Activated naive CD4-positive, alpha-beta T cell (primary cell): Measurements from ENCODE around the gene ZNF777.

Source experiments
- DNase-seq, 4 experiments: peaks; one replicate each; lab custom pipeline; 2025; lab: John Stamatoyannopoulos, UW

ZNF777 gene

DNA sequence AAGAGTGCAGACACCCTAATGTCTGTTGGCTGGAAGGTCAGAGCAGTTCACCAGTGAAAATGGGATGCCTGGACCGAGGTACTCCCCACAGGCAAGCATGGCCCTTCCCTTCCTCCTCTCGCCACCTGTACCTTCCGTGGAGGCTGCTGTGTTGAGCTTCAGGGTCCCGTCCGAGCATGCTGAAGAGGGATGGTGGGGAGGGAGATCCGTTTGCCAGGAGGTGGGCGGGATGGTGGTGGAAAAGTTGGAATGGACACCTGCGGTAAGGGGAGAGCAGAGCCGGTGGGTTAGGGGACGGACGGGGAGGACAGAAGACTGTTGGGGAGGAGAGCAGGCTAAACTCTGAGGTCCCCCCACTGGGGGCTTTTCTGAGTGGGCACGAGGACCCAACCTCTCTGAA, 15.9 kb upstream of the ZNF777 start:
- no peak for DNase-seq

DNA sequence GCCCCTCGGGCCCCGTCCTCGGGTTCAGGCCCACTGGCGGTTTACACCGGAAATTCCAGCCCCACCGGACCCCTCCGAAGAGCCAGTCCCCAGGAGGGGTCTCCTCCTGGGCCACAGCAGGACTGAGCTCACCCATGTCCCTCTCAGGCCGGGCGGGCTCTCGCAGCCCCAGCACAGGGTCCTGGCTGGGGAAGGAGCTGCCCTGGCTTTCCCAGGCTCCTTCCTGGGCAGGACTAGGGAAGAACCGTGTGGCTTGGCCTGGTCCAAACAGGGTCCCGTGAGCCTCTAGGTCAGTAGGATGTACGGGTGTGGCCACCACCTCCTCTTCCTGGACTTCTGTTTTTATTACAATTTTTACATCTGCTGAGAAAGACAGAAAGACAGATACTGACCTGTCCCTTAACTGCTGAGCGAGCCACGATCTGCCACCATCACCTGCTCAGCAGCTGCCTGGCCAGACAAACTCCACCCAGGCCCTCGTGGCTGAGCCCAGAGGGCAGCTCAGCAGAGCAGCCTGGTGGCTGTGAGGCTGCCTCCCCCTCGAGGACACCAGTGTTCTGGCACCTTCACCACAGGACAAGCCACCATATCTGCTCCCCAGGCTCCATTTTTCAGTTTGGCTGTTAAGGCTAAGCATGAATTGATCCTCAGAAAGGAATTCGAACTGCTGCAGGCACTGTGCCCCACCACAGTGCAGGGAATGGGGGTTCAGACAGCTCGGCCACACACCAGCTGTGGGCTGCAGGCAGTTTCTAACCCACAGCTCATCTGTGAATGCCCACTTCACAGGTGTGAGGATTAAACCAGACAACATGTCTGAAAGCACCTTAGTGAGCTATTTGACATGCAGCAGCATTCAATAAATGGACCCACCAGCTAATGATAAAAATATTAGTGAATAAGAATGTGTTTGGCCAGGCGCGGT, 14.5 kb upstream of the ZNF777 start:
- DNase-seq, result no peak

DNA sequence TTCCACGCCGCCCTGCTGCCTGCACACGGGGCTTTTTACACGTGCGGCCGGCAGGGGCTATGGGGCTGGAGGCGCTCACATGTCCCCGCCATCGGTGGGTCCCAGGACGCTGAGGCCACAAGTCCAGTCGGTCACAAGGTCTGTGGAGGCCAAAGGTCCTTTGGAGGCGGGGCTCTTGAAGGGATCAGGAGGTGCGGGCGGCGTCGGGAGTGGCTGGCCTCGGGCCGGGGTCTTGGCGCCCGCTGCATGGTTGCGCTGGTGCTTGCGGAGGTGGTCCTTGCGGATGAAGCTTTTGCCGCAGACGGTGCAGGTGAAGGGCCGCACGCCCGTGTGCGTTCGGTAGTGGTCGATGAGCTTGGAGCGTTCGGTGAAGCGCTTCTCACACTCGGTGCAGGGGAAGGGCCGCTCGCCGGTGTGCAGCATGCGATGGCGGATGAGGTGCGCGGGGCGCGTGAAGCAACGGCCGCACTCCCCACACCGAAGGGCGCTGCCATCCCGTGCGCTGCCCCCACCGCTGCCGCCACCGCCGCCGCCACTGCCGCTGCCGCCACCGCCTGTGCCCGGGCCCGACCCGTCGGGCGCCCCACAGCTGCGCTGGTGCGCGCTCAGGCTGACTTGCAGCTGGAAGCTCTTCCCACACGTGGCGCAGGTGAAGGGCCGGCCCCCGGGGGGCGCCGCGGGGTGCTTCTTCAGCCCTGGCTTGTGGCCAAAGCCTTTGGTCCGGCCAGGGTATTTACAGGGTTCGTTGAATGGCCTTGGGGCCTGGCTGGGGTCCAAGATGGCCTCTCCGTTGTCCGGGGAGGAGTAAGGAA, 13.7 kb upstream of the ZNF777 start:
- DNase-seq, result no peak

DNA sequence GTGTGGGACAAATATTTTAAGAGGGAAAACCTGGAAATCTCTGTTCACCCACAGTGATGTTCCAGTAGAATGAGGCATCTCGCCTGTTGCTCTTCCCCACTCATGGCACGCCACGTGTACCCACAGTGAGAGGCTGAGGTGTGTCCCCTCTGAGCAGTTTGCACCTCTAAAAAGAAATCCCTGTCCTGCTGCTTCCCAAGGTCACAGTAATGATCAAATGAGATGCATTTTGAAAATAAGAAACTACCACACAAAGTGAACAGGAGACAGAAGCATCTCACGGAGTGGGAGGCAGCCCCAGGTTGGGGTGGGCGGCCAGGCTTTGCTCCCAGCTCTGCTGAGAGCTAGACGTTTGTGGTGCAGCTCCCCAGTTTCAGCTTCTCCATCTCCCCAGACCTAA, 12.4 kb upstream of the ZNF777 start:
- no peak for DNase-seq

DNA sequence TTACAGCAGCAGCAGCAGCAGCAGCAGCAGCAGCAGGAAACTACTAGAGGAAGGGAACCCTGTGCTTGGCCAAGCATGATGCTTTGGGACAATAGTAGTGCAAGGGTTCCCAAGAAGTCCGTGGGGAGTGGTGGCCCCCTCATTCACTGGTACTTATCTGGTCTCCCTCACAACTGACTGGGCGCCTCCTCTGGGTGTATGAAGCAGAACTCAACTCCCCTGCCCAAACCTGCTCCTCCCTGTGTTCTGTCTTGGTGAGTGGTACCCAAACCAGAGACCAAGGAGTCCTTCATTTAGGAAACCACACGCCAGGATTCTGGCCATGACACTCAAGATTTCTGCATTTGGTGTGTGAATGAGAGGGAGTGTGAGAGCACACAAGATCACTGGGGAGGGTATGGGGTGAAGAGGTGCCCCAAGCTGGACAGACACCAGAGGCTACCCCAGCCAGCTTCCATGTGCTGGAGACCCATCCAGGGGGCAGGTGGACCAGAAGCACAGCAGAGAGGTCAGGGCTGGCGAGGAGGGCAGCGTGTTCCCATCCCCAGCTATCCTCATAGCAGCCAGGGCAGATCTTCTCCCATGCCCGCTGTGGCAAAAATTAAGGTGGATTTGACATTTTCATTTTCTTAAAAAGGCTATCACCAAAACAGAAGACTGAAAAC, 10.6 kb upstream of the ZNF777 start:
- no peak for DNase-seq

DNA sequence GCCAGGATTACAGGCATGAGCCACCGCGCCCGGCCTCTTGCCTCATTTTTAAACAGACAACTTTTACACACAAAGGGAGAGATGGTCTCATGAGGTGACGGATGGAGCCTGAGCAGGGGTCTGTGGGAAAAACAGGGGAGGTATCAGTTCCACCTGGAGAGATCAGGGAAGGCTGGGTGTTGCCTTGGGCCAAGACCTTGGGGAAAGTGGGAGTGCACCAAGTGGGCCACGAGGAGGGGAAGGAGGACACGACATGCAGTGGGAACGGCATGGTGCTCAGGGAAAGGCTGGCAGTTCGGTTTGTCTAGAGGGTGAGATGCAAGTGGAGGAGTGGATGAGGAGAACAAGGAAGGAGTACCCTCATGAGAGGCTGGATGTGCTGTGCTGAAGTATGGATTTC, 8.9 kb upstream of the ZNF777 start:
- no peak for DNase-seq

DNA sequence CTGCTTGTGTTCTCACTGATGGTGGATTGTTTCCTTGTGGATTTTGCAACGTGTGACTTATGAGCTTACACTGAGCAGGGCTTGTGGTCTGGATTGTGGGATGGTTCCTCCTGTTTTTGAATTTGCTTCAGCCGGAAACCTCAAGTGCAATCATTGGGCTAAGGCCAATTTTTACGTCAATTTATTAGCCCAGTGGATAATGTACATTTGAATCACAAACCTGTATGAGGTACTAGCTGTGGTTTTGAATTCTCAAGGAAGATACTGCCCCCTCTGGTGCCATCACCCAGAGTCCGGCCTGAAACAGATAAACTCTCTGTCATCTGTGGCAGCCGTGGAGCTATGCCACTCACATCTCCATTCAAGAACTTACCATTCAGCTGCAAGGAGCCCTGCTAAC, 7.3 kb upstream of the ZNF777 start:
- no peak for DNase-seq

DNA sequence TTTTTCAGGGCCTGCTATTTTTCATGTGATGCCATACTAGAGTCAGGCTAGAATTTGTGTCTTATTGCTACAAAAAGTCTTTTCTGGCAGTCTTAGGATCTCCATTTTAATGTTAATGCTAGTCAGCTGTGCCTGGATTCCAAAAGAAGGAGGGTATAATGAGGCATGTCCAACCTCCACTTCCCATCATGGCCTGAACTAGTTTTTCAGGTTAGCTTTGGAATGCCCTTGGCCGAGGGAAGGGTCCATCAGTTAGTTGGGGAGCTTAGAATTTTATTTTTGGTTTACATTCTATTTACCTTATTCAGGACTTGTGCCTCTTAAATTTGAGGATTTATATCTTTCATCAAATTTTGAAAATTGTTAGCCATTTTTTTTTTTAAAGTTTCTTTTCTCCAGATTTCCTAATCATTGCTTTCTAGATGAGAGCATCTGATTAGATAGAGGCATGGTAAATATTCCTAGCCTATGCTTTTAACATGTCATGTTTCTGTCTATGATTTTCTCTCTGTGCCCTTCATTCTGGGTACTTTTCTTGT, 6.5 kb upstream of the ZNF777 start:
- DNase-seq, result no peak

DNA sequence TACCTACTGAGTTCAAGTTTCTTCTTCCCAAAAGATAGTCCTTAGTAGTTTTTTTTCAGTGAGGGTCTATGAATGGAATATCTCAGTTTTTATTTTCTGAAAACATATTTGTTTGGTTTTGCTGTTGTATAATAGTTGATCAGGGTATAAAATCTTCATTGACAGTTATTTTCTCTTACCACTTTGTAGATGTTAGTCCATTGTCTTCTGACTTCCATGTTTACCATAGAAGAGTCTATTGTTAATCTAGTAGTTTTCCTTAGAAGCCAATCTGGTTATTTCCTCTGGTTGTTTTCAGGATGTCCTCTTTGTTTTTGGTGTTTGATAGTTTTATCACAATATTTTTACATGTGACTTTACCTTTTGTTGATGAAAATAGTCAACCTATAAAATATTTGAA, 5.5 kb upstream of the ZNF777 start:
- DNase-seq, result no peak

DNA sequence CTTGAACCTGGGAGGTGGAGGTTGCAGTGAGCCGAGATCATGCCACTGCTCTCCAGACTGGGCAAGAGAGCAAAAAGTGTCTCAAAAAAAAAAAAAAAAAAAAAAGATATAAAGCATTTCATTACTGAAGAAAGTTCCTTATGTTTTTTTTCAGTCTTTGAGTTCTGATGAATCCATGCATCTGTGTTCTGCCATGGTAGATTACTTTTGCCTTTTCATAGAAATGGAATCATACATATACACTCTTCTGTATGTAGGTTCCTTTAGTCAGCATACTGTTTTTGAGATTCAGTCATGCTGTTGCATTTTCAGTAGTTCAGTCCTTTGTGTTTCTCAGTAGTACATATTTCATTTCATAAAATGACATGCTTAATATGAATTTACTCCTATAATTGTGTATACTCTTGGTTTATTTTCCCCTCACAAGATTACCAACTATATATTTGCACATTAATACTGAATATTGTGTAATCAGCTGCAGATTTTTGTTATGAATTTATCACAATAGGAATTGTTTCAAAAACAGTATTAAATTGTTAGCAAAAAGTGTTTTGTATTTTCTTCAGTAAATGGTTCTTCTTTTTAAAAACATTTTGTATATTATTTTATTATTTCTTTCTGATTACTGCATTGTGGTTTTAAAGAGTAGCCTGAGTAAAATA, 2.8 kb upstream of the ZNF777 start:
- DNase-seq, result no peak

DNA sequence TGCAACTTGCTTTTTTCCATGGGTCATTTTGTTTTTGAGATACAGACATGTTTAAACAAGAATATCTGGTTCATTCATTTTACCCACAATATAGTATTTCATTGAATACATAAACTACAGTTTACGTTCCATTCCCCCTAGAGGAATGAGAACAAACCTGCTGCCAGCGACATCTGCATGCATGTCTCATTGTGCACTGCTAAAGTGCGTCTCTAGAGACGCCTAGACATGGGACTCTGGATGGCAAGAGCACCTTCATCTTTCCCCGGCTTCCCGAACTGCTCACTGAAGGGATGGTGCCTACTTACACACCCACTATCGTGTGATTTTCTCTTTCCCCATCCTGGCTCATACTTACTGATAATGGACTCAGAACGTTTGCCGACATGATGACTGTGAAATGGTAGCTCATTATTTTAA, 1.2 kb upstream of the ZNF777 start:
- no peak for DNase-seq

DNA sequence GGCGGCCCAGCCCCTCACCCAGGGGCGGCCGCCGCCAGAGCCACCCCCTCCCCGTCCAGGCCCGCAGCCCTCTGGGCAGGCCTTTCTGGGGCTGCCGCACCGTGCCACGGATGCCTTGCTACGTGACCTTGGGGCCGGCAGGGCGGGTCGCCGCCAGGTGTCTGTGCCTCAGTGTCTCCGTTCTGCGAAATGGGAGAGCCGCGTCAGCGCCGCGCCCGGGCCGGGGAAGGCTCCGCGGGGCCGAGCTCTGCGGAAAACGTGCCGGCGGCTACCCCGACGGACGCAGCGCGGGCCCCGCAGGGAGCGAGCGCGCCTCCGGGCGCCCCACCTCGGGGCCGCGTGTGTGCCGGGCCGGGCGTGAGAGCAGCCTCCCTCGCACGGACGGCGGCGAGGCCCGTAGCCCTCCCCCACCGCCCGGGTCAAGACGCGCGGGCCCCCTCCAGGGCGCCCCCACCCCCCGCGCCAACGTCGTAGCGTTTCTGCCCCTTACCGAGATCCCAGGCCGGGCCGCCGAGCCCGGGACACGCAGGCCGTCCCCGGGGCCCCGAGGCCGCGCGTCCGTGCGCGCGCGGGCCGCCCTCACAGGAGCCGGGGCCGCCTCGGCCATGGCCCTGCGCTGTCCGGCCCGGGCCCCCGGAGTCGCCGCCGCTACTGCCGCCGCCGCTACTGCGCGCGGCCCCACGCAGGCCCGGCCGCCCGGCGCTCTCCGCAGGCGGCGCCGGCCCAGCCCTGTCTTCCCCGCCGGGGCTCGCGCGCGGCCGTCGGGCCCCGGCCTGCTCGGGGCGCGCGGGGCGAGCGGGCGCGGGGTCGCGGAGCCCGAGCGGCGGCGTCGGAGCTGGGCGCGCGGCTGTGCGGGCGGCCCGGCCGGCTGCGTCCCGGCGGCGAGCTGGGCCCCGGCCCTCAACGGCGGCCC, 1.1 kb downstream of the ZNF777 start:
- DNase-seq, result no peak

DNA sequence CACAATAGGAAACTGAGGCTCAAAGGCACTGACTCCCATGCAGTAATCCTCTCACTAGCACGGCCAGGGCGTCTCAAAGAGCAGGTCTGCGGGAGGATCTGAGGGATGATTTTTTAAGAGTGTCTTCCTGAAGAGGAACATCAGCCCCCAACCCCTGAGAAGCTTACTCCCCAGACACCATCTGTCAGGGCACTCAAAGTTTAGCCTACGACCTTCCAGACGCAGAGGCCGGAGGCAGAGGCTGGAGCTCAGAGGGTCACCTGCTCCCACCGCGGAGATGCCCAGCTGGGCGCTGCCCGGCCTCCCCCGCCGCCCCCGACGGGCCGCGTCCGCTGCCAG, 1.7 kb downstream of the ZNF777 start:
- no peak for DNase-seq

DNA sequence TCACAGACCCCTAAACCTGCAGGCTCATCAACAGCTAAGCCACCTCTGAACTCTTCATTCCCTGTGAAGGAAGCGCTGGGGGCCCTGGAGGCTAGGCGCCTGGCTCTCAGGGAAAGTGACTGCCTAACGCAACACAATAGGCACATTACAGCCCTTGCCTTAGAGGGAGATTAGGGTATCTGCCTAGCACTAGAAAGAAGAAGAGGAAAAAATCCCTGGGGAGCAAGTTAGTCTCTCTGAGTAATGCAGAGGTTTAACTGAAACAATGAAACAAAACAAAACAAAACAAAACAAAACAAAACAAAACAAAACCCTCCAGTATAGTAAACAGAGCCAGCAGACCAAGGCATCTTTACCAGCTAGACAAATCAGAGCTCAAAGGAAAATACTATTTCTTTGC, 2.6 kb downstream of the ZNF777 start:
- no peak for DNase-seq

DNA sequence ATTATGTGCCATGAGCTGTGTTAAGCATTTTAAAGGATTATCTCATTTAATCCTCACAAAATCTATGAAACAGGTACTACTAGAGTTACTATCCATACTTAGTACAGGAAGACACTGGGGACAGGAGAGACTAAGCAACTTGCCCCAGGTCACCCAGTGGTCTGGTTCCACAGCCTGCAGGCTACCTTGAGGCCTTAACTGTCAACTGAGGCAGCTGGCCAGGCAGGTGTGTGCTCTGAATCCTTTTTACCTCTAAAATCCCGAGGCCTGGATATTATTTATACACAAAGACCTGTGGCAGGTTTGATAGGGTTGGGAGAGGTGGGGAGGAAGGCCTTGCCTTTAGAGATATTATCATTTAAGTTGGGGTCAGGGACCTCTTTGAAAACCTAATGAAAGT, 3.1 kb downstream of the ZNF777 start:
- DNase-seq, result no peak

DNA sequence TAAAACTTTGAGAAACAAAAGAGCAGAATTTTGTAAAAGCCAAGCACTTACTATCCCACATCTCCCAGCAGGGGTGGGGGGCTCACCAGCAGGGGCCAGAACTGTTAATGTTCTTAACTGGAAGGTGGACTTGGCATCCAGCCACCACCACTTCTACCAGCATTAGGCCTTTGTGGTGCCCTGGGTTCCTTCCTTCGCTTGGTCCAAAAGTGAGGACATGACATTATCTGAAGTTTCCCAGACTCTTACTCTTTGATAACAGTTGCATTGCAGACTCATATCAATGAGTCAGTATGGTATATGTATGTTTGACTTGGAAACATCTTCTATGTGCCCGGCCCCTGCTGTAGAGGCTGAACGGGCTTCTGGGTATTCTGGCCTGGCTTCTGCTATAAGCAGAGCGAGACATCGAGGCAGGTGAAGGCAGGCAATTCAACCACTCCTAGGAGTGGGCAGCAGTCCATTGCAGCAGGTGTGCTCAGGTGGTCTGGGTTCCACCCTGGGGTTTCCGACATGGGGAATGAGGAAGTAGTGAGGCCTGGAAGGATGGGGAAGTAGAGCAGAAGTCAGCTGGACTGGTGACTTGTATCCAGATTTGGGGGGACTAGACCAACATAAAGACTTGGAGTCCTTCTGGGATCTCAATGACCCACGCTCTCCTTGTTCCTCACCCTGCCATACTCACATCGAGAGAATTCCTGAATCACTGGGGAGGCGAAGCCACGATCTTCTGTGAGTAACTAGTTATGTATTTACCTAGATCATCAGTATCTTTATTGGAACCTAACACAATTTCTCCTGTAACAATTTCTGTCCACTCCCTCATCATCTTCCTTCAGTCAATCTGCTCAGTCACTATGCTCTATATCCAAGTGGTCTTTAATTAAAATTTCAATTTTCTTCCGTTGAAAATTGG, 4.1 kb downstream of the ZNF777 start:
- no peak for DNase-seq

DNA sequence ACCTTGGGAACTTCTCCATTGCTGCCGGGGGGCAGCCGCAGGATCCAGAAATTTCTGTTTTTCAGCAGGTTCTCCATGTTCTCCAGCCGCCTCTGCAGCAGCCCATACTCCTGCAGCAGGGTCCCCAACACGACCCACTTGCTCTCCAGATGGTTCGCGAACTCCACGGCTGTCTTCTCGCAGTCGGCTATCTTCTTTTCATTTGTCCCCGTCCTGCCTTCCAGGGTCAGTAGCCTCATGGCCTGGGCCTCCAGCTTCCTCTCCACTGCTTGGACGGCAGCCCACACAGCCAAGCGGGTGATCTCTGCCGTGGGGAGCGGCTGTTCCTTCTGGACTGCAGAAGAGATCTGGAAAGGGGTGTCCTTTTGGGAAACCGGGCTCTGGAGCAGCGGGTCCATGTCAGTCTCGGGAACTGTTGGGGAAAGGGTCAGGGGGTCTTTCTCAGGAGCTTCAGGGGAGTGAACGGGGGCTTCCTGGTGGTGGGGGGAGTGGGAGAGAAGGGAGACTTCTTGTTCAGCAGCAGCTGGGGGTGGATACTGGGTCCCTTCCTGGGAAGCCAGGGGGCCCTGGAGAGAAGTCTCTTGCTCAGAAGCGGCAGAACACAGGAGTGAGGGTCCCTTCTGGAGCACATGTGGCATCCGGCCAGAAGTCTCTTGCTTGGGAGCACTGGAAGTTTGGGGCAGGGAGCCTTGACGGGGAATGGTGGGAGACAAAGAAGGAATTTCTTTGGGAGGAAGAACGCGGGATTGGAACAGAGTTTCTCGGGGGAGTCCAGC, 5.5 kb downstream of the ZNF777 start:
- DNase-seq, result no peak

DNA sequence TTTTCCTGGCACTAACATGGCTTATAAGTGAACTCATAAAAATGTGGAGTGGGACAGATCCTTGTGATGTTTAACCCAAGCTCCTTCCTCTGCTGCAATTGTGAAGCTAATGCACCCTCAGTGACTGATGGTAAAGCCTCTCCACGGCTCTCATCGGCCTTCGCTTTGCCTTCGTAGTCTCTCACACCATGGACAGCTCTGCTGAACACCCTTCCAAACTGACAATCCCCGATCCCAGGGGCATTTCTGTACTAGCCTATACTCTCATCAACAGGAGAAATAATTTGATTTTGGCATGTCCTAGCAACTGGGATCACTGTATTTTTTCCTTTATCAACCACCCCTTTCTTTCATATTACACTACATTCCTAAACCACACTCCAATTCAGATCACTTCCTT, 6.1 kb downstream of the ZNF777 start:
- DNase-seq, result no peak

DNA sequence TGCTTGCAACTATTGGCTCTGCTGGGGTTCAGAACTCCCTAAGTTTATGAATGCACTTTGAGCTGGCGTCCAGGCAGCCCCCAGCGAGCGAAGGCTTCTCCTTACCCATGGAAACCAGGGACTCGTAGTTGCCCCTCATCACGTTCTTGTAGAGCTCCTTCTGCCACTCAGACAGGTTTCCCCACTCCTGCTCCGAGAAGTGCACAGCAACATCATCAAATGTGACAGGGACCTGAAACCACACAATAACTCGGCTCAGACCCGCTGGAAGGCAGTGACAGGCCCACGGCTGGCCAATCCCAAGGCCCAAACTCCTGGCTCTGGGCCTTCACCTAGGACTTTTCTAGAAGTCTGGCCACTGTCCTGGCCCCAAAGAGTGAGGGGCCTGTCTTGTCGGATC, 6.9 kb downstream of the ZNF777 start:
- DNase-seq, result no peak
